Mucosa of rectum (tissue), 2 donors: ENCODE measurements around the gene DUS3L.

Experiments used
- H3K27ac ChIP-seq, 2 donors: one replicate each; pipeline ENCODE4 v1.7.0; 2013; ENCODE audit warnings: inconsistent platforms in 2 of 2, low read depth in 2 of 2, low read length in 2 of 2
- H3K27me3 ChIP-seq, 2 donors: one replicate each; pipeline ENCODE4 v1.7.0; 2013; ENCODE audit warnings: low read length in 2 of 2; ENCODE audit not compliant: control insufficient read depth in 2 of 2, insufficient read depth in 2 of 2
- H3K36me3 ChIP-seq, 2 donors: one replicate each; pipeline ENCODE4 v1.7.0; 2013; ENCODE audit warnings: low read length in 2 of 2; ENCODE audit not compliant: control insufficient read depth in 2 of 2, insufficient read depth in 2 of 2
- H3K4me1 ChIP-seq, 2 donors: one replicate each; pipeline ENCODE4 v1.7.0; 2013; ENCODE audit warnings: low read length in 2 of 2, mild to moderate bottlenecking in 1 of 2; ENCODE audit not compliant: control insufficient read depth in 2 of 2, insufficient read depth in 2 of 2
- H3K4me3 ChIP-seq, 2 donors: one replicate each; pipeline ENCODE4 v1.7.0; 2013; ENCODE audit warnings: low read length in 2 of 2
- H3K9ac ChIP-seq, 2 donors: one replicate each; pipeline ENCODE4 v1.7.0; 2013; ENCODE audit warnings: low read length in 2 of 2, low read depth in 1 of 2, mild to moderate bottlenecking in 1 of 2
- H3K9me3 ChIP-seq, 2 donors: one replicate each; pipeline ENCODE4 v1.7.0; 2013; ENCODE audit warnings: low read length in 2 of 2; ENCODE audit not compliant: control insufficient read depth in 2 of 2
- donor health status: healthy.
- donor health status: Normal muscosa, but diverticular disease.

Gene DUS3L

GRCh38 chr19:5821521-5822180, 30.7 kb upstream of the DUS3L start:
- Histone ChIP-seq H3K9ac (no peak overlapping the region), H3K4me1 (peaks cover 0 to 3% of the 10 kb centered on the region in 2 donors), H3K27me3 (no peaks in the 10 kb centered on the region), H3K4me3 (no peak overlapping the region), H3K9me3 (no peaks in the 10 kb centered on the region), H3K36me3 (no peaks in the 10 kb centered on the region), H3K27ac (no peak overlapping the region)

GRCh38 chr19:5820785-5821184, 29.8 kb upstream of the DUS3L start:
- H3K27ac ChIP-seq, result no peak overlapping the region
- no peaks in the 10 kb centered on the region for H3K36me3 ChIP-seq
- no peaks in the 10 kb centered on the region for H3K27me3 ChIP-seq
- H3K4me3 ChIP-seq, result no peak overlapping the region
- H3K4me1 ChIP-seq, result no peaks in the 10 kb centered on the region
- H3K9me3 ChIP-seq, result no peaks in the 10 kb centered on the region
- no peak overlapping the region for H3K9ac ChIP-seq

DNA sequence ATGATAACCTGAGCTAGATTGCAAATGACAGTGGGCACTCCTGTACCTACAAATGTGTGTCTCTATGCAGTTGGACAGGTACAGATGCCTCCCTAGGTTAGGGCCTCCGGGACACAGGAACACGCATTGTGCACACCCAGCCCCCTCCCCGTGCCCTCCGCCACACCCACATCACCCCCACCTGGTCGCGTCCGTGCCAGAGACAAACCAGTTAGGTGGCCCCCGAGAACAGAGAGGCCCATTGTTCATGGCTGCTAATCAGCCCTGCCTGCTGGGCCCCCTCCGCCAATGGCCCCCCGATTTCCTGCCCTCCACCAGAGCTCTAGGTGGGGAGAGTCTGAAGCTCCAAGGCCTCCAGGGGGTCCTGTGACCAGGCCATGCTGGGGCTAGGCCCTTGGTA, 27.6 kb upstream of the DUS3L start:
- no peak overlapping the region for H3K27ac ChIP-seq
- peaks cover 6 to 7% of the 10 kb centered on the region in 2 donors for H3K4me1 ChIP-seq
- H3K27me3 ChIP-seq, result no peaks in the 10 kb centered on the region
- no peaks in the 10 kb centered on the region for H3K9me3 ChIP-seq
- H3K36me3 ChIP-seq, result no peaks in the 10 kb centered on the region
- no peak overlapping the region for H3K9ac ChIP-seq
- H3K4me3 ChIP-seq, result no peak overlapping the region

DNA sequence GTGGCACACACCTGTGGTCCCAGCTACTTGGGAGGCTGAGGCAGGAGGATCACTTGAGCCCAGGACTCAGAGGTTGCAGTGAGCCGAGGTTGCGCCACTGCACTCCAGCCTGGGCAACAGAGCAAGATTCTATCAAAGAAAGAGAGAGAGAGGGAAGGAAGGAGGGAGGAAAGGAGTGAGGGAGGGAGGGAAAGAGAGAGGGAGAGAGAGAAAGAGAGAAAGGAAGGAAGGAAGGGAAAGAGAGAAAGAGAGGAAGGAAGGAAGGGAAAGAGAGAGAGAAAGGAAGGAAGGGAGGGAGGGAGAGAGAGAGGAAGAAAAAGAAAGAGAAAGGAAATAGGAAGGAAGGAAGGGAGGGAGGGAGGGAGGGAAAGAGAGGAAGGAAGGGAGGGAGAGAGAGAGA, 26.3 kb upstream of the DUS3L start:
- H3K27me3 ChIP-seq, result no peaks in the 10 kb centered on the region
- H3K4me1 ChIP-seq, result peaks cover 6 to 7% of the 10 kb centered on the region in 2 donors
- H3K9ac ChIP-seq, result no peak overlapping the region
- H3K9me3 ChIP-seq, result no peaks in the 10 kb centered on the region
- no peak overlapping the region for H3K27ac ChIP-seq
- H3K4me3 ChIP-seq, result no peak overlapping the region
- H3K36me3 ChIP-seq, result no peaks in the 10 kb centered on the region

DNA sequence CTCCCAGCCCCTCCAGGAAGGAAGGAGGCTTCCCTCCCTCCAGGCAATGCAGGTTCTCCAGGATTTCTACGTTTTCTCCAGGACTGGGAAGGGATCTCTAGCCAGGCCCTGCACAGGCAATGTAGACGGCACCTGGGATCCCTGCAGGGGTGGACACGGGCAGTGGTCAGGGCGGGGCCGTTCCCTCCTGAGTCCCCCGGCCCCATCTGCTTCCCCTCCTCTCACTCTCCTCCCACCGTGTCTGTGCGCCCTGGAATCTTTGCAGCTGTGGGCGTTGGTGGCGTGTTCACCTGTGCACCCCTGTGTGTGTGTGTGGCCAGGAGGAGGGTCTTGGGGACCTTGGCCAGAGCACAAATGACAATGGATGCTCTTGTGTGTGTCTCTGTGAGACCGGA, 23.9 kb upstream of the DUS3L start:
- Histone ChIP-seq H3K27me3 (no peaks in the 10 kb centered on the region), H3K36me3 (no peaks in the 10 kb centered on the region), H3K4me3 (no peak overlapping the region), H3K4me1 (peaks cover 6 to 7% of the 10 kb centered on the region in 2 donors), H3K27ac (no peak overlapping the region), H3K9ac (no peak overlapping the region), H3K9me3 (no peaks in the 10 kb centered on the region)

GRCh38 chr19:5814123-5814851, 23.3 kb upstream of the DUS3L start:
- Histone ChIP-seq H3K4me1 (peaks cover 6 to 7% of the 10 kb centered on the region in 2 donors), H3K27ac (no peak overlapping the region), H3K4me3 (no peak overlapping the region), H3K9me3 (no peaks in the 10 kb centered on the region), H3K9ac (no peak overlapping the region), H3K27me3 (no peaks in the 10 kb centered on the region), H3K36me3 (no peaks in the 10 kb centered on the region)

- H3K27ac ChIP-seq, result no peak overlapping the region
- no peaks in the 10 kb centered on the region for H3K36me3 ChIP-seq
- no peaks in the 10 kb centered on the region for H3K27me3 ChIP-seq
- no peaks in the 10 kb centered on the region for H3K9me3 ChIP-seq
- H3K4me3 ChIP-seq, result no peak overlapping the region
- peaks cover 6 to 7% of the 10 kb centered on the region in 2 donors for H3K4me1 ChIP-seq
- H3K9ac ChIP-seq, result no peak overlapping the region
These were observed 20.2 kb upstream of the DUS3L start for GRCh38 chr19:5811117-5811516.

DNA sequence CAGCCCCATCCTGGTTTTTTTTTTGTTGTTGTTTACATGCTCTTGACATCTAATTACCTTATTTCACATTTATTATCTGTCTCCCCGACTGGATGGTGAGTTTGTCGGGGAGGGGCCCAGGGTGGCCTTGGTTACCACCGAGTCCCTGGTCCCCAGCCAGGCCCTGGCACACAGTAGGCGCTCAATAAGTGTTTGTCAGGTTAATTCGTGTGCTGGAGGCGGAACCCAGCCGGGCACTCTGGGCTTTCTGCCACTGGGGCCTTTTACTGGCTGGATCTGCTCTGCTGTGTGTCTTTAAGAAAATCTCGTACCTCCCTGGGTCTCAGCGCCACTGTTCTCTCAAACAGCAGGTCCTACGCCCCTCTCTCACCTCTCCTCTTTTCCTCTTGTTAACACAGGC, 18.5 kb upstream of the DUS3L start:
- Histone ChIP-seq H3K27me3 (no peaks in the 10 kb centered on the region), H3K4me3 (no peak overlapping the region), H3K4me1 (peaks cover 2 to 3% of the 10 kb centered on the region in 2 donors), H3K27ac (no peak overlapping the region), H3K9me3 (no peaks in the 10 kb centered on the region), H3K36me3 (no peaks in the 10 kb centered on the region), H3K9ac (no peak overlapping the region)

DNA sequence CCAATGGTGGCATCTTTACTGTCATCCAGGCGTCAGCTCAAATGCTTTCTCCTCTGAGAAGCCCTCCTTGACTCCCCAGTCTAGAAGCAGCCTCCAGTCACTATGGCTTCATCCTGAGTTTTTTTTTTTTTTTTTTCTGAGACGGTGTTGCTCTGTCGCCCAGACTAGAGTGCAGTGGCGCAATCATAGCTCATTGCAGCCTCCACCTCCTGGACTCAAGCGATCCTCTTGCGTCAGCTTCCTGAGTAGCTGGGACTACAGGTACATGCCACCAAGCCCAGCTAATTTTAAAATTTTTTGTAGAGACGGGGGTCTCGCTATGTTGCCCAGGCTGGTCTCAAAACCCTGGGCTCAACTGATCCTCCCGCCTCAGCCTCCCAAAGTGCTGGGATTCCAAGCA, 18.1 kb upstream of the DUS3L start:
- Histone ChIP-seq H3K9me3 (no peaks in the 10 kb centered on the region), H3K9ac (no peak overlapping the region), H3K4me3 (no peak overlapping the region), H3K27ac (no peak overlapping the region), H3K4me1 (peaks cover 6% of the 10 kb centered on the region in 2 donors), H3K27me3 (no peaks in the 10 kb centered on the region), H3K36me3 (no peaks in the 10 kb centered on the region)

DNA sequence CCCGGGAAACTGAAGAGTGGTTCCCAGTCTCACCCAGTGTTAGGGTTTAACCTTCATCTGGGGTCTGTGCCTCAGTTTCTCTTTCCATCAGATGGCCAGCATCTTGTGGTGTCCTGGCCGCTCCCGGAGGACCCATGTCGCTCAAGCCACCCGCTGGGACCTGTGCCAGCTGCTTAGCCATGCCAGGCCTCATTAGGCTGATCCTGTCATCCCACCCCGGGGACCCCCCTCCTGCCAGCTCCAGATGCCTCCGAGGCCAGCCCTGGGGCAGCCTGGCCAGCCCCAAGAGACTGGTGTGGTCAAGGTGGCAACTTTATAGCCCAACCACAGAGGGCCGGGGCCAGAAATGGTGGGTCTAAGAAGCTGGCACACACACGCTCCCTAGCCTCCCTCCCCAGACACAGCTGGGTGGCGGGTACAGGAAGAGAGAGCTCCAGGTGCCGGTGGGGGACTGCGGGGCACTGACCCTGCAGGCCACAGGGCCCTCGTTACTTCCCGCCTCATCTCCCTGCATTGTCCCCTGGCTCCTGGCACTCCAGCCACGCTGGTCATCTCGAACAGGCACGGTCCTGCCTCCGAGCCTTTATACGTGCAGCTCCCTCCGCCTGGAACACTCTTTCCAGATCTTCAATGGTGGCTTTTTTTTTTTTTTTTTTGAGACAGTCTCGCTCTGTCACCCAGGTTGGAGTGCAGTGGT, 17.3 kb upstream of the DUS3L start:
- H3K9me3 ChIP-seq, result no peaks in the 10 kb centered on the region
- H3K4me3 ChIP-seq, result no peak overlapping the region
- no peak overlapping the region for H3K9ac ChIP-seq
- H3K27ac ChIP-seq, result no peak overlapping the region
- peaks cover 11% of the 10 kb centered on the region in 2 donors for H3K4me1 ChIP-seq
- peaks cover 0 to 2% of the 10 kb centered on the region in 2 donors for H3K27me3 ChIP-seq
- H3K36me3 ChIP-seq, result no peaks in the 10 kb centered on the region
